GM12878 (cell line): ENCODE measurements around the gene PRRT4. TPM values are rescaled to one million over a fixed set of nuclear protein-coding genes. Genes with fewer than 3 reads are reported as not detected.

Experiments
- ATAC-seq: fragments of 200-7000 bp; cut with Tn5 transposase; 3 replicates; pipeline ENCODE4 v1.9.1; 2020; ENCODE audit warnings: mild to moderate bottlenecking, moderate library complexity
- BruUV-seq: library from RNA; stranded (reverse); fragments of 400-500 nt; replicated peaks from 2 replicates; lab custom pipeline; 2021; lab: Mats Ljungman, UMichigan
- CTCF ChIA-PET: fragments of 300-600 bp; sonication (Branson Sonifier 250); formaldehyde crosslinking; extraction: SDS; loops from one replicate; lab custom pipeline; 2021; ENCODE audit warnings: inconsistent platforms; lab: Yijun Ruan, JAX
- POLR2A ChIA-PET: fragments of 350-600 bp; formaldehyde crosslinking; extraction: SDS; loops from one replicate; lab custom pipeline; 2021; ENCODE audit warnings: inconsistent platforms; lab: Charles Lee
- RAD21 ChIA-PET: fragments of 300-600 bp; sonication (Branson Sonifier 250); formaldehyde crosslinking; loops from one replicate; lab custom pipeline; 2023; ENCODE audit warnings: antibody characterized with exemption; ENCODE audit not compliant: unreplicated experiment; lab: Charles Lee
- SMC1A ChIA-PET: fragments of 300-600 bp; sonication (Branson Sonifier 250); formaldehyde crosslinking; loops from one replicate; lab custom pipeline; 2023; ENCODE audit not compliant: unreplicated experiment, uncharacterized antibody; lab: Charles Lee
- DNase-seq: peaks from one replicate; pipeline ENCODE4 v3.0.0-alpha.2; 2011; ENCODE audit warnings: low read depth, low spot score
- FAIRE-seq: peaks from 3 replicates; lab custom pipeline; 2011; peaks lifted over from hg19 to GRCh38; lab: Jason Lieb, UNC
- H2AFZ ChIP-seq: 2 replicates; pipeline ENCODE4 v1.6.0; 2011; ENCODE audit warnings: low read depth, low read length, control low read depth; ENCODE audit not compliant: control insufficient read depth
- H3K27ac ChIP-seq: 2 replicates; pipeline ENCODE4 v1.5.1; 2011; ENCODE audit warnings: control low read depth; ENCODE audit not compliant: control insufficient read depth, insufficient read depth
- H3K27me3 ChIP-seq, 2 experiments: replicated peaks in 1 of 2; 2 replicates each; pipeline versions ENCODE4 v1.6.0 to v1.6.1; 2011; ENCODE audit warnings: low read length in 1 of 2; ENCODE audit not compliant: control insufficient read depth in 2 of 2, insufficient read depth in 2 of 2
- H3K36me3 ChIP-seq, 2 experiments: 2 replicates each; pipeline ENCODE4 v1.5.1; 2011; ENCODE audit warnings: low read length in 1 of 2; ENCODE audit not compliant: control insufficient read depth in 2 of 2, insufficient read depth in 2 of 2
- H3K4me1 ChIP-seq: 2 replicates; pipeline ENCODE4 v1.6.1; 2011; ENCODE audit warnings: mild to moderate bottlenecking, low read length, moderate library complexity, mixed read lengths; ENCODE audit not compliant: control insufficient read depth, insufficient read depth
- H3K4me2 ChIP-seq: 2 replicates; pipeline ENCODE4 v1.6.0; 2011; ENCODE audit warnings: control low read depth; ENCODE audit not compliant: control insufficient read depth, insufficient read depth
- H3K4me3 ChIP-seq: fragments of 200-600 bp; sonication (generic); 2 replicates; pipeline ENCODE4 v1.5.1; 2016
- H3K79me2 ChIP-seq: 2 replicates; pipeline ENCODE4 v1.6.0; 2011; ENCODE audit warnings: low read length; ENCODE audit not compliant: control insufficient read depth, insufficient read depth
- H3K9ac ChIP-seq: 2 replicates; pipeline ENCODE4 v1.8.0; 2011; ENCODE audit warnings: low read length, control low read depth, mixed read lengths; ENCODE audit not compliant: control insufficient read depth, insufficient read depth
- H3K9me3 ChIP-seq: replicated peaks from 3 replicates; pipeline ENCODE4 v1.5.1; 2011; ENCODE audit warnings: mild to moderate bottlenecking, low read length; ENCODE audit not compliant: control insufficient read depth, insufficient read depth
- H4K20me1 ChIP-seq: 2 replicates; pipeline ENCODE4 v1.6.0; 2011; ENCODE audit not compliant: control insufficient read depth, insufficient read depth
- BACH1 ChIP-seq: fragments of 450-650 bp; IDR thresholded peaks from 2 replicates; pipeline ENCODE4 v1.6.1; 2017; ENCODE audit warnings: mild to moderate bottlenecking, borderline replicate concordance
- CBX3 ChIP-seq: fragments of 200-600 bp; sonication (generic); IDR thresholded peaks from 2 replicates; pipeline ENCODE4 v1.6.1; 2016; ENCODE audit warnings: low read depth, borderline replicate concordance
- CHD2 ChIP-seq: IDR thresholded peaks from 2 replicates; pipeline ENCODE4 v1.6.1; 2011; ENCODE audit warnings: low read depth, low read length, improper control_type of control experiment, borderline replicate concordance
- ESRRA ChIP-seq: IDR thresholded peaks from 2 replicates; pipeline ENCODE4 v1.6.1; 2012; ENCODE audit warnings: mild to moderate bottlenecking, low read length, improper control_type of control experiment
- NFXL1 ChIP-seq: fragments of 450-650 bp; IDR thresholded peaks from 2 replicates; pipeline ENCODE4 v1.6.1; 2017; ENCODE audit warnings: antibody characterized with exemption, mild to moderate bottlenecking, borderline replicate concordance
- NRF1 ChIP-seq: conservative IDR thresholded peaks from 2 replicates; pipeline ENCODE4 v1.6.1; 2011; ENCODE audit warnings: mild to moderate bottlenecking, low read depth, low read length, improper control_type of control experiment
- SIX5 ChIP-seq: IDR thresholded peaks from 2 replicates; pipeline ENCODE4 v1.6.1; 2011; ENCODE audit warnings: mild to moderate bottlenecking, low read depth, low read length, moderate library complexity; ENCODE audit not compliant: severe bottlenecking
- SREBF2 ChIP-seq: IDR thresholded peaks from 2 replicates; pipeline ENCODE4 v1.6.1; 2012; ENCODE audit warnings: mild to moderate bottlenecking, low read length
- TARDBP ChIP-seq: IDR thresholded peaks from 2 replicates; pipeline ENCODE4 v1.6.1; 2016; ENCODE audit warnings: borderline replicate concordance
- WGBS: methylation state at CpG from one replicate; pipeline ENCODE4 v1.1.6; 2016; ENCODE audit warnings: low lambda C conversion rate; ENCODE audit not compliant: insufficient replicate concordance, insufficient coverage; ENCODE audit errors: missing lambda C conversion rate; 5-methylcytosine and 5-hydroxymethylcytosine counted together
- in situ Hi-C: fragments of 300-500 bp; cut with MboI; formaldehyde crosslinking; loops from 9 replicates; pipeline ENCODE4 v1.14.3; 2018; ENCODE audit warnings: mixed read lengths
- intact Hi-C: fragments of 100-400 bp; cut with micrococcal nuclease; formaldehyde crosslinking; loops from one replicate; pipeline ENCODE4 v1.14.2; 2022; ENCODE audit not compliant: unreplicated experiment
- polyA plus RNA-seq, 11 experiments: library from polyadenylated mRNA; depleted of rRNA in 4 of 11; unstranded in 6 of 11; stranded (reverse) in 5 of 11; fragments of >200 nt; fragmentation: Nextera tagmentation in 4 of 11; fragmentation: Illumina TruSeq in 1 of 11; extraction: Ambion mirVana in 4 of 11; extraction: Trizol in 1 of 11; gene quantifications; 1 replicate in 1 of 11; 2 replicates in 10 of 11; pipeline versions ENCODE4 v1.2.1 to v1.2.3, GENCODE V29; 2011 to 2016; ENCODE audit warnings: inconsistent platforms in 2 of 11, missing spikeins in 2 of 11, low read depth in 1 of 11
- total RNA-seq, 4 experiments: library from RNA; depleted of rRNA in 3 of 4; stranded (reverse); fragments of >200 nt in 3 of 4; fragmentation: Illumina TruSeq in 1 of 4; extraction: Trizol in 1 of 4; gene quantifications; 2 replicates each; pipeline versions ENCODE4 v1.2.1 to v1.2.3, GENCODE V29; 2013 to 2021
- TF ChIP-seq, protein P1 (sequence below), 3 experiments: IDR thresholded peaks in 2 of 3; conservative IDR thresholded peaks in 1 of 3; 2 replicates each; pipeline ENCODE4 v1.5.1; 2011; ENCODE audit warnings: low read depth in 3 of 3, low read length in 3 of 3, mild to moderate bottlenecking in 3 of 3, control low read depth in 2 of 3, moderate library complexity in 2 of 3, inconsistent platforms in 1 of 3, mixed read lengths in 1 of 3; ENCODE audit not compliant: control insufficient read depth in 2 of 3, insufficient read depth in 1 of 3; ENCODE audit errors: extremely low read depth in 1 of 3
- TF ChIP-seq, protein P2 (sequence below): IDR thresholded peaks from 2 replicates; pipeline ENCODE4 v1.6.1; 2011; ENCODE audit warnings: low read depth, mild to moderate bottlenecking, low read length, moderate library complexity, borderline replicate concordance; ENCODE audit errors: extremely low read depth
- TF ChIP-seq, protein P3 (sequence below): fragments of 450-650 bp; IDR thresholded peaks from 2 replicates; pipeline ENCODE4 v1.6.1; 2017; ENCODE audit warnings: mild to moderate bottlenecking

PRRT4 gene
- total and polyA plus RNA-seq, 10 of the 15 experiments (the other 5 are each of a cell fraction or from before 2014, with no cell fraction given) = not detected

DNA sequence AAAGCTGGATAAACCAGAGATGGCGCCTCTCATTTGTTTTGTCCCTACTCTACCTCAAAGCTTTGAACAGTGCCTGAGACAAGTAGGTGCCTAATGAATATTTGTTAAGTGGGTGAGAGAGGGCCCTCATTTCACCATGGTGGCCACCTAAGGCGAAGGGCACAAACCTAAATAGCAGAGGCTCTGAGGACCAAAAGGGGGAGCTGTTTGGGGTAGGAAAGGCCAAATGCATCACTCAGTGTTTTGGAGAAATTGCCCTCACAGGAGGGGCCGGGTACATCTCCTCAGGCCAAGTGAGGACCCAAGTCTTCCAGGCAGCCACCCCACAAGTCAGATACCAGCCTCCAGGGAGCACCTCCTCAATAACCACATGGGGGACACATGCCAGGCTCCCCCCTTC, 34.3 kb upstream of the PRRT4 start:
- ChIA-PET SMC1A (no interaction called here), POLR2A (no interaction called here), CTCF (interaction anchor here (0.7 to 0.9 kb wide), 2 partner anchors 9 to 29 kb away, joined by 3 to 4 read pairs; no protein-coding TSS in a partner anchor), RAD21 (interaction anchor here (1.0 kb wide), 1 partner anchor 47 kb away, joined by 3 read pairs; no protein-coding TSS in a partner anchor)
- H3K9ac ChIP-seq = no peak overlapping the region
- TF ChIP-seq CBX3 = no peak
- TF ChIP-seq, protein P1, sequence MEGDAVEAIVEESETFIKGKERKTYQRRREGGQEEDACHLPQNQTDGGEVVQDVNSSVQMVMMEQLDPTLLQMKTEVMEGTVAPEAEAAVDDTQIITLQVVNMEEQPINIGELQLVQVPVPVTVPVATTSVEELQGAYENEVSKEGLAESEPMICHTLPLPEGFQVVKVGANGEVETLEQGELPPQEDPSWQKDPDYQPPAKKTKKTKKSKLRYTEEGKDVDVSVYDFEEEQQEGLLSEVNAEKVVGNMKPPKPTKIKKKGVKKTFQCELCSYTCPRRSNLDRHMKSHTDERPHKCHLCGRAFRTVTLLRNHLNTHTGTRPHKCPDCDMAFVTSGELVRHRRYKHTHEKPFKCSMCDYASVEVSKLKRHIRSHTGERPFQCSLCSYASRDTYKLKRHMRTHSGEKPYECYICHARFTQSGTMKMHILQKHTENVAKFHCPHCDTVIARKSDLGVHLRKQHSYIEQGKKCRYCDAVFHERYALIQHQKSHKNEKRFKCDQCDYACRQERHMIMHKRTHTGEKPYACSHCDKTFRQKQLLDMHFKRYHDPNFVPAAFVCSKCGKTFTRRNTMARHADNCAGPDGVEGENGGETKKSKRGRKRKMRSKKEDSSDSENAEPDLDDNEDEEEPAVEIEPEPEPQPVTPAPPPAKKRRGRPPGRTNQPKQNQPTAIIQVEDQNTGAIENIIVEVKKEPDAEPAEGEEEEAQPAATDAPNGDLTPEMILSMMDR (IDR thresholded peaks at IDR 0.05 in 2 of 3, conservative IDR thresholded peaks at IDR 0.05 in 1 of 3; ENCODE audit: control insufficient read depth in 2 of 3, extremely low read depth in 1 of 3, insufficient read depth in 1 of 3, low read depth in 3 of 3, low read length in 3 of 3) = peak in 1 of 3 experiments; percentile 27; a peak in 1 of 6 replicates
- no peaks in the 10 kb centered on the region for H3K9me3 ChIP-seq
- peaks cover 9 to 10% of the 10 kb centered on the region in 2 experiments; a peak in 3 of 4 replicates for H3K36me3 ChIP-seq
- H3K4me3 ChIP-seq = no peak overlapping the region
- FAIRE-seq = no peak
- WGBS = 81% methylated on average over 3 of the region's 3 CpGs
- intact Hi-C loops = no loop called here
- H3K27ac ChIP-seq = no peak overlapping the region
- no peak; the same call in 2 of the 3 replicates for ATAC-seq
- H2AFZ ChIP-seq = no peak overlapping the region
- in situ Hi-C loops = no loop called here
- no peak for DNase-seq
- no peak overlapping the region for H3K4me2 ChIP-seq
- no peaks in the 10 kb centered on the region for H4K20me1 ChIP-seq
- no peaks in the 10 kb centered on the region for H3K27me3 ChIP-seq
- no peaks in the 10 kb centered on the region for H3K4me1 ChIP-seq
- H3K79me2 ChIP-seq = no peaks in the 10 kb centered on the region
- BruUV-seq = no TSS peak

DNA sequence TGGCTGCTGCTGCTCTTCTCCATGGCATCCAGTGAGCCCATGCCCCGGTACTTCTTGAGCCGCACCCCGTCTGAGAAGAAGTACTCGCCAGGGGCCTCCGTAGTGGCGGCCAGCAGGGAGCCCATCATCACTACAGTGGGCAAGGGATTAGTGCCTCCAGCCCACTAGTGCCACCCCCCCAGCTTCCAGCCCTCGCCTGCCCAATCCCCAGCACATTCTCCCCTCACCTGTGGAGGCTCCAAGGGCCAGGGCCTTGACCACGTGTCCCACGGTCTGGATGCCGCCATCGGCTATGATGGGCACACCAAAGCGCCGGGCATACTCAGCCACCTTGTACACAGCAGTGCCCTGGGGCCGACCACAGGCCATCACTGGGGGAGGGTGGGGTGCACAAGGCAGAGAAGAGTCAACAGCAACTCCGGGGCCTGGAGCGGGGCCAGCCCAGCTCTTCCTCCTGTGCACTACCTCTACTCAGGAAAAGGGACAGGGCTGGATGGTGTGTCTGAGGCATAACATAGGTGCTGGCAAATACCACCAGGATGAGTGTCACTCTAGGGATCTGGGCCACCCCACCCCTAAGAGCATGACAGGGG, 33.5 kb upstream of the PRRT4 start:
- Histone ChIP-seq H3K4me1 (no peaks in the 10 kb centered on the region), H3K79me2 (no peaks in the 10 kb centered on the region), H3K9ac (no peak overlapping the region), H3K27me3 (no peaks in the 10 kb centered on the region), H3K36me3 (peaks cover 6 to 9% of the 10 kb centered on the region in 2 experiments; a peak in 3 of 4 replicates), H4K20me1 (no peaks in the 10 kb centered on the region), H2AFZ (no peak overlapping the region), H3K4me2 (no peak overlapping the region), H3K27ac (no peak overlapping the region), H3K4me3 (no peak overlapping the region), H3K9me3 (no peaks in the 10 kb centered on the region)
- in situ Hi-C loops (no loop called here), intact Hi-C loops (no loop called here)
- POLR2A ChIA-PET = no interaction called here
- SMC1A ChIA-PET = no interaction called here
- DNase-seq = no peak
- RAD21 ChIA-PET = interaction anchor here (1.0 kb wide), 1 partner anchor 48 kb away, joined by 3 read pairs; no protein-coding TSS in a partner anchor
- no peak for ATAC-seq
- BruUV-seq = no TSS peak
- no peak for FAIRE-seq
- WGBS = 96% methylated on average over 16 of the region's 16 CpGs
- CTCF ChIA-PET = interaction anchor here (0.7 to 1.1 kb wide), 3 partner anchors 8 to 30 kb away, joined by 3 to 4 read pairs (median 3); no protein-coding TSS in a partner anchor
- TF ChIP-seq ESRRA (no peak), NFXL1 (no peak), SREBF2 (no peak), BACH1 (no peak), NRF1 (no peak), SIX5 (no peak), TARDBP (no peak), CHD2 (no peak)
- TF ChIP-seq, protein P2, sequence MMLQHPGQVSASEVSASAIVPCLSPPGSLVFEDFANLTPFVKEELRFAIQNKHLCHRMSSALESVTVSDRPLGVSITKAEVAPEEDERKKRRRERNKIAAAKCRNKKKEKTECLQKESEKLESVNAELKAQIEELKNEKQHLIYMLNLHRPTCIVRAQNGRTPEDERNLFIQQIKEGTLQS = no peak
- TF ChIP-seq, protein P3, sequence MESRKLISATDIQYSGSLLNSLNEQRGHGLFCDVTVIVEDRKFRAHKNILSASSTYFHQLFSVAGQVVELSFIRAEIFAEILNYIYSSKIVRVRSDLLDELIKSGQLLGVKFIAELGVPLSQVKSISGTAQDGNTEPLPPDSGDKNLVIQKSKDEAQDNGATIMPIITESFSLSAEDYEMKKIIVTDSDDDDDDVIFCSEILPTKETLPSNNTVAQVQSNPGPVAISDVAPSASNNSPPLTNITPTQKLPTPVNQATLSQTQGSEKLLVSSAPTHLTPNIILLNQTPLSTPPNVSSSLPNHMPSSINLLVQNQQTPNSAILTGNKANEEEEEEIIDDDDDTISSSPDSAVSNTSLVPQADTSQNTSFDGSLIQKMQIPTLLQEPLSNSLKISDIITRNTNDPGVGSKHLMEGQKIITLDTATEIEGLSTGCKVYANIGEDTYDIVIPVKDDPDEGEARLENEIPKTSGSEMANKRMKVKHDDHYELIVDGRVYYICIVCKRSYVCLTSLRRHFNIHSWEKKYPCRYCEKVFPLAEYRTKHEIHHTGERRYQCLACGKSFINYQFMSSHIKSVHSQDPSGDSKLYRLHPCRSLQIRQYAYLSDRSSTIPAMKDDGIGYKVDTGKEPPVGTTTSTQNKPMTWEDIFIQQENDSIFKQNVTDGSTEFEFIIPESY = no peak
